Myocyte (in vitro differentiated cells): Measurements from ENCODE around the gene ATP6V1A. TPM values are rescaled to one million over a fixed set of nuclear protein-coding genes. Genes with fewer than 3 reads are reported as not detected.

ENCODE experiments used
- DNase-seq: peaks from one replicate; pipeline ENCODE4 v3.0.0-alpha.2; 2012; ENCODE audit warnings: low read depth
- polyA plus RNA-seq: library from polyadenylated mRNA; unstranded; fragments of >200 nt; gene quantifications from one replicate; pipeline ENCODE4 v1.2.1, GENCODE V29; 2012; ENCODE audit warnings: missing spikeins
- total RNA-seq: library from RNA; depleted of rRNA; stranded (reverse); fragments of >200 nt; gene quantifications from 2 replicates; pipeline ENCODE4 v1.2.3, GENCODE V29; 2014

Gene ATP6V1A
- total RNA-seq: 54.7 and 59.6 TPM in 2 replicates
- polyA plus RNA-seq: 32.6 TPM

GRCh38 chr3:113746548-113747282 lies at the start of gene ATP6V1A:
ATP6V1A (plus strand) TSS chr3:113747035; CDS start chr3:113778754, 31,719 bp downstream.
- peak; percentile 97 for DNase-seq

GRCh38 chr3:113697500-113698090 lies 49.2 kb upstream of the ATP6V1A start:
- peak; percentile 19 for DNase-seq

GRCh38 chr3:113698213-113698742 lies 48.6 kb upstream of the ATP6V1A start:
- no peak for DNase-seq

- DNase-seq: no peak
Observed at GRCh38 chr3:113698956-113699355, 47.9 kb upstream of the ATP6V1A start.

GRCh38 chr3:113707835-113708234 lies 39.0 kb upstream of the ATP6V1A start:
- no peak for DNase-seq

- no peak for DNase-seq
Observed at GRCh38 chr3:113712129-113712528, 34.7 kb upstream of the ATP6V1A start.

GRCh38 chr3:113714702-113715101 lies 32.1 kb upstream of the ATP6V1A start:
- no peak for DNase-seq

- DNase-seq: no peak
Observed at GRCh38 chr3:113717308-113717707, 29.5 kb upstream of the ATP6V1A start.

- DNase-seq: no peak
Observed at GRCh38 chr3:113717818-113718217, 29.0 kb upstream of the ATP6V1A start.

- DNase-seq: no peak
Observed at GRCh38 chr3:113719294-113719693, 27.5 kb upstream of the ATP6V1A start.

GRCh38 chr3:113719758-113720157 lies 27.1 kb upstream of the ATP6V1A start:
- DNase-seq: no peak

GRCh38 chr3:113721636-113722035 lies 25.2 kb upstream of the ATP6V1A start:
- no peak for DNase-seq

GRCh38 chr3:113728661-113729060 lies 18.2 kb upstream of the ATP6V1A start:
- no peak for DNase-seq

GRCh38 chr3:113730550-113730949 lies 16.3 kb upstream of the ATP6V1A start:
- DNase-seq: no peak

GRCh38 chr3:113731694-113732093 lies 15.1 kb upstream of the ATP6V1A start:
- DNase-seq: no peak

- DNase-seq: peak; percentile 65
Observed at GRCh38 chr3:113736548-113737089, 10.2 kb upstream of the ATP6V1A start.

GRCh38 chr3:113741086-113741485 lies 5.7 kb upstream of the ATP6V1A start:
- peak; percentile 55 for DNase-seq

- no peak for DNase-seq
Observed at GRCh38 chr3:113741620-113742019, 5.2 kb upstream of the ATP6V1A start.

GRCh38 chr3:113743006-113743630 lies 3.7 kb upstream of the ATP6V1A start:
- DNase-seq: no peak

- DNase-seq: peak; percentile 90
Observed at GRCh38 chr3:113744941-113745755, 1.7 kb upstream of the ATP6V1A start.
